Stimulated activated effector memory CD8-positive, alpha-beta T cell treated with anti-CD3 and anti-CD28 coated beads, Interleukin-12 subunit alpha, Interleukin-12 subunit beta, amount 100 ng/mL, for 72 hours (primary cell): ENCODE data around the gene ZNF195.

Experiments used
- ATAC-seq: fragments of 150-1000 bp; cut with Tn5 transposase; 2 replicates; pipeline ENCODE4 v1.10.0; 2021
- DNase-seq, 2 donors: peaks; one replicate each; pipeline ENCODE4 v3.0.0; 2021 to 2022; ENCODE audit warnings: low spot score in 2 of 2
- H3K27ac Mint-ChIP-seq: one replicate; pipeline ENCODE4 v1.8.0; 2022; ENCODE audit warnings: mild to moderate bottlenecking, mixed read lengths
- H3K36me3 Mint-ChIP-seq: one replicate; pipeline ENCODE4 v1.8.0; 2022; ENCODE audit warnings: mild to moderate bottlenecking, mixed read lengths
- H3K4me1 Mint-ChIP-seq: one replicate; pipeline ENCODE4 v1.8.0; 2022; ENCODE audit warnings: mixed read lengths
- H3K4me3 Mint-ChIP-seq: one replicate; pipeline ENCODE4 v1.8.0; 2022; ENCODE audit warnings: mild to moderate bottlenecking, mixed read lengths
- H3K9me3 Mint-ChIP-seq: one replicate; pipeline ENCODE4 v1.8.0; 2022; ENCODE audit warnings: mixed read lengths

The ZNF195 gene

DNA sequence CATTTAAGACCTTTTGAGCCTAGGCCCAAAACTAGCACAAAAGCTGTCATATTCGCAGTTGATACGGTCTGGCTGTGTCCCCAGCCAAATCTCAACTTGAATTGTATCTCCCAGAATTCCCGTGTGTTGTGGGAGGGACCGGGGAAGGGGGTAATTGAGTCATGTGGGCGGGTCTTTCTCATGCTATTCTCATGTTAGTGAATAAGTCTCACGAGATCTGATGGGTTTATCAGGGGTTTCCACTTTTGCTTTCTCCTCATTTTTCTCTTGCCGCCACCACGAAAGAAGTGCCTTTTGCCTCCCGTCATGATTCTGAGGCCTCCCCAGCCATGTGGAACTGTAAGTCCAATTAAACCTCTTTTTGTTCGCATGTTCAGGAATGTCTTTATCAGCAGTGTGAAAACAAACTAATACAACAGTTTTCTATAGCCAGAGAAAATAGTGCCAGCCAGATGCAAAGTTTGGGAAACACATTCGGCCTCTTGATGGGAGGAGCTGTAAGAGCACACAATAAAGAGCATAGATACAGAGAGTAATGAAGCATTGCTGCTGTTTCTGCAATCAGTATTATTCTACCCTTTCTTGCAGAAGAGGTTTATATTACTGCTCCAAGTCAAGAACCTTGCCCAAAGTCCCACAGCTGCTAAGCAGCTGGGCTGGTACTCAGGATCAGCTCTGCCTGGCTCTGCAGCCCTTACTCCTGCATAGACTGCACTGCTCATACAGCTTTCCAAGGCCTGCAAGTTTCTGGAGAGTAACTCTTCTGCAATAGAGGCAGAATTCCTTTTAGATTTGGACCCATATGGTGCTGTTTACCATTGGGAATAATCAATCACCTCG, 2.0 kb upstream of the ZNF195 start:
- DNase-seq, result peak in 1 of 2 donors; percentile 34
- ATAC-seq, result no peak
- no peak overlapping the region for H3K4me3 Mint-ChIP-seq

DNA sequence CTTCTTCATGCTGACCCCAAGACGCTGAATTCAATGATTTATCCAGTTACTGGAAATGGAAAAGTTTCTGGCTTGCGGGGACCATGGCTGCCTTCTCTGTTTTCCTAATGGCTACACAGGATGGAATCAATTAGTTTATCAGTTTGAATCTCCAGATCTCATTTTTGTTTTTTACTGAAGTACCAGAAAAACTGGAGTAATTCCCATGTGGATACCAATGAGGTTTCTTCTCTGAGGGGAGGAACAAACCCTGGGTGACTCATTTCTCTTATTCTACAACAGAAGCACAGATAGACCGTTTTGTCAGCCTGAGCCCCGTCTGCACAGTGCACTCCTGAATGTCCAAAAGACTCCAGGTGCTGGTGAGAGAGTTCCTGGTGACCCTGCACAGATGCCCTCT, 3.4 kb downstream of the ZNF195 start:
- no peaks in the 10 kb centered on the region for H3K9me3 Mint-ChIP-seq
- peak overlapping the region; percentile 88 for H3K27ac Mint-ChIP-seq
- DNase-seq (no peak), ATAC-seq (no peak)
- H3K4me1 Mint-ChIP-seq, result peaks cover 45% of the 10 kb centered on the region
- peaks cover 82% of the 10 kb centered on the region for H3K36me3 Mint-ChIP-seq
- H3K4me3 Mint-ChIP-seq, result no peak overlapping the region

More for the DNA sequence above, 2.0 kb upstream of the ZNF195 start:
- H3K36me3 Mint-ChIP-seq, result peaks cover 32% of the 10 kb centered on the region
- no peaks in the 10 kb centered on the region for H3K9me3 Mint-ChIP-seq
- H3K4me1 Mint-ChIP-seq, result peaks cover 27% of the 10 kb centered on the region
- no peak overlapping the region for H3K27ac Mint-ChIP-seq

DNA sequence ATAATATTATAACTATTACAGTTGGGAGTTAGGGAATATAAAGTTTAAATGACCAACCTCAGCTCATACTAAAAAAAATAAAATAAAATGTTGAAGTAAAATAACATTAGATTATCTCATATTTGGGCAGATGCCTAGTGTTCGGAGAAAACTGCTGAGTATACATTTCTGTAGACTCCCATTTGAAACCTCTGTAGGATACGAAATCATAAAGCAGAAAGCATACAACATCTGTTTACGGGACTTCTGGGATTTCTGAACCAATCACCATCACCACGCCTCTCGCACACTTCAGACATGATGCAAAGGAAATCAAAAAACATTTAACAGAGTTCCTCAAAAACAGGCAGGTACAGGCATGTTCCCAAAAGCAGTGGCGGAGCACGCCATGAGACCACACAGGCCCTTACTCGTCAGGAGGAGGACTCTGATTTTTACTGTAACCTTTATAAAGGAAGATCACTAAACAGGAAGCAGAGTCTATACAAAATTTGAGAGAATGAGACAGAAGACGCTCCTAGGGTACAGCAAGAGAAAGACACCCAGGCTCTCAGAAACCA, 8.6 kb downstream of the ZNF195 start:
- Mint-ChIP-seq H3K27ac (peak overlapping the region; percentile 64), H3K4me3 (no peak overlapping the region), H3K36me3 (peaks cover 96% of the 10 kb centered on the region), H3K4me1 (peaks cover 13% of the 10 kb centered on the region), H3K9me3 (peaks cover 6% of the 10 kb centered on the region)
- DNase-seq (no peak), ATAC-seq (no peak)

DNA sequence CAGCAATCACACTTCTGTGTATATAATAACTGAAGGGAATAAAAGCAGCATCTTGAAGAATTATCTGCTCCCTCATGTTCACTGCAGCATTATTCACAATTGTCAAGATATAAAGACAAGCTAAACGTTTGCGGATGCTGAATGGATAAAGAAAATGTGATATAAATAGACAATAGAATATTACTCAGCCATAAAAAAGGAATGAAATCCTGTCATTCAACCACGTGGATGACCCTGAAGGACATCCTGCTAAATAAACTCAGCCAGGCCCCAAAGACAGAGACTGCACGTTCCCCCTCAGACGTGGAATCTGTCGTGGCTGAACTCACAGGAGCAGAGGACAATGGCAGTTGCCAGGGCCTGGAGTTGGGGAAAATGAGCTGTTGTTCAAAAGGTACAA, 9.6 kb downstream of the ZNF195 start:
- Mint-ChIP-seq H3K27ac (no peak overlapping the region), H3K9me3 (peaks cover 14% of the 10 kb centered on the region), H3K36me3 (peaks cover 99% of the 10 kb centered on the region), H3K4me1 (peaks cover 9% of the 10 kb centered on the region), H3K4me3 (no peak overlapping the region)
- ATAC-seq, result no peak
- no peak for DNase-seq

DNA sequence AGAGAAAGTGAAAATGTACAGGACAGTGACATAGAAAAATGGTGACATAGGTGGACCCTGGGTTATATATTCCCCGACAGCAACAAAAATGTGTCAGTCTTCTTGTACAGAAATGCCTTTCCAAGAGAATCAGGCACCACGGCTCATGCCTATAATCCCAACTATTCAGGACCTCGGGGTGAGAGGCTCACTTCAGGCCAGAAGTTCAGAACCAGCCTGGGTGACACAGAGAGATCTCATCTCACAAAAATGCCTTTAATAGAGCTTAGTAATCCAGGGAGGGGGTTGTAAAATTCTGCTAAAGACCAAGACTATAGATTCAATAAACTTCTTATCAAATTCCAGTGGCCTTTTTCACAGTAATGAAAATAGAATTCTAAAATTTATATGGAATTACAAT, 10.7 kb downstream of the ZNF195 start:
- no peak for DNase-seq
- ATAC-seq, result no peak
- Mint-ChIP-seq H3K4me3 (no peak overlapping the region), H3K4me1 (no peaks in the 10 kb centered on the region), H3K36me3 (peaks cover 100% of the 10 kb centered on the region), H3K27ac (no peak overlapping the region), H3K9me3 (peaks cover 18% of the 10 kb centered on the region)

DNA sequence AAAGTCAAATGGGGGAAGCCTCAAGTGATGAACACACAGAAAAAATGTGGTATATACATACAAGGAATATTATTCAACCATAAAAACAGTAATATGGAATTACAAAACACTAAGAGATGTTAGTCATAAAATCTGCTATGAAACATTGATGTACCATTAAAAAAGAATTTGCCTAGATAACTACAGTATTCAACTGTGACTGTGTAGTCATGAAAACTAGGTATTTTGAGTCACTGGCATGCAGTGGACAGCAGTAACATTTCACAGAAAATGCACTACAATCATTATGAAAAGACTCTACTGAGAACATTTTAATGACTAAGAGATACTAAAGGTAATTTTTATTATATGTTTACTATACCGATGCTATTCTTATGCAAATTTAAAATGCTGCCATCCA, 11.7 kb downstream of the ZNF195 start:
- Mint-ChIP-seq H3K4me3 (no peak overlapping the region), H3K4me1 (no peaks in the 10 kb centered on the region), H3K9me3 (peaks cover 26% of the 10 kb centered on the region), H3K36me3 (peaks cover 100% of the 10 kb centered on the region), H3K27ac (no peak overlapping the region)
- ATAC-seq (no peak), DNase-seq (no peak)

DNA sequence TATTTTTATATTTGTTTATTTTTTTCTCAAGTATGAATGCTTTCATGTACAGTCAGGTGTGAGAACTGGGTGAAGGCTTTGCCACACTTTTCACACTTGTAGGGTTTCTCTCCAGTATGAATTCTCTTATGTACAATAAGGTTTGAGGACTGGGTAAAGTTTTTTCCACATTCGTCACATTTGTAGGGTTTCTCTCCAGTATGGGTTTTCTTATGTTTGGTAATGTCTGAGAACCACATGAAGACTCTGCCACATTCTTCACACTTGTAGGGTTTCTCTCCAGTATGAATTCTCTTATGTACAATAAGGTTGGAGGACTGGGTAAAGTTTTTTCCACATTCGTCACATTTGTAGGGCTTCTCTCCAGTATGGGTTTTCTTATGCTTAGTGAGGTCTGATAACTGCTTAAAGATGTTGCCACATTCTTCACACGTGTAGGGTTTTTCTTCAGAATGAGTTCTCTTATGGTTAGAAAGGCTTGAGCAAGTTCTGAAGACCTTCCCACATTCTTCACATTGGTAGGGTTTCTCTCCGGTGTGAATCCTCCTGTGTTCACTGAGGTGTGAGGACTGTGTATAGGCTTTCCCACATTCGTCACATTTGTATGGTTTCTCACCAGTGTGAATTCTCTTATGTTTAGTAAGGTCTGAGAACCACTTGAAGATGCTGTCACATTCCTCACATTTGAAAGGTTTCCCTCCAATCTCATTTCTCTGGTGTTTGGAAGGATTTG, 19.7 kb downstream of the ZNF195 start:
- H3K36me3 Mint-ChIP-seq, result peaks cover 78% of the 10 kb centered on the region
- H3K4me3 Mint-ChIP-seq, result no peak overlapping the region
- ATAC-seq (no peak), DNase-seq (peak in 1 of 2 donors; percentile 34)
- H3K9me3 Mint-ChIP-seq, result peaks cover 34% of the 10 kb centered on the region
- no peaks in the 10 kb centered on the region for H3K4me1 Mint-ChIP-seq
- no peak overlapping the region for H3K27ac Mint-ChIP-seq

DNA sequence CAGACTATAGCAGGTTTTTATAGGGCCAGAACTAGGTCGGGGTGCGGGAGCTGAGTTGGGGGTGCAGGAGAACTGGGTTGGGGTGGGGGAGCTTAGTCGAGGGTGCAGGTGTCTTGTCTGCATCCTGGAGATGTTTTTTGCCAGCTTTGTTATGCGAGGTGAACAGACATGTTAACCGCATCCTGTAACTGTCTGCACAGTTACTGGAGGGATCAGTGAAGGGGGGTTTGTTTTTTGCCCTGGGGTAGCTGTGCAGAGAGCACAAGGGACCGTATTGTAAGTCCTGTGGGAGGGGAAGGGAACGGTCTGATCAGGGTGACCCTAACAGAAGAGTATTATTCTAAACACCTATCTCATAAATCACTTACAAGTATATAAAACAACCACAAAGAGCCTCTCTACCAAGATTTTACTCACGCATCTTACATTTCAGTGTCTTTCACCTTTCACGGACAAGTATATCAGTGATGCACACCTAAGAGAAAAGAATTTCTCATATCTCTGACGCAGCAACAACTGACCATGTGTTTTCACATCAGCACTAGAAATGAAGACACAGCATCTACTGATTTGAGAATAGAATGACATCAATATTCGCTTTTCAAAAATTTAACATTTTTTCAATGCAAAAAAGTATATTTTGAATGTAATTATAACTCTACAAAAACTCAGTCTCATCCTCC, 20.8 kb downstream of the ZNF195 start:
- no peak overlapping the region for H3K27ac Mint-ChIP-seq
- H3K36me3 Mint-ChIP-seq, result peaks cover 67% of the 10 kb centered on the region
- no peaks in the 10 kb centered on the region for H3K4me1 Mint-ChIP-seq
- DNase-seq, result peak in 1 of 2 donors; percentile 23
- no peak for ATAC-seq
- no peak overlapping the region for H3K4me3 Mint-ChIP-seq
- peaks cover 30% of the 10 kb centered on the region for H3K9me3 Mint-ChIP-seq

DNA sequence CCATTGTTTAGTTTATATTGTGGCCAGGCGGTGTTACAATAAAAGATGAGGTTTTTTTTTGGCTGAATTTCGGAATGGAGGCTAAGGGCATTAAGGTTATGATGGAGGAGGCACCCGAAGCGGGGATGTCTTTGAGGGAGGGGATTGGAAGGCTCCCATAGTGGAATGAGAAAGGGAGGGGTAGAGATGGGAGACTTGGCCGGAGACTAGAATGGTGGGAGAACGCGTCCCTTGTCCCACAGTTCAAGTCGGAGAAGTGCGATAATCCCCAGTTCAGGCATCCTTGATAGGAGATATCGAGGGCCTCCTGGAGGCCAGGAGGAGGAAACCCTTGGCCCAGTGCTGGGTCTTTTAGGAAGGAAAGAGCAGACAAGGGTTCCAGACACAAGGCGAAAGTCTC, 21.6 kb downstream of the ZNF195 start:
- no peak overlapping the region for H3K4me3 Mint-ChIP-seq
- H3K27ac Mint-ChIP-seq, result no peak overlapping the region
- ATAC-seq (no peak), DNase-seq (peak in 1 of 2 donors; percentile 32)
- H3K9me3 Mint-ChIP-seq, result peaks cover 23% of the 10 kb centered on the region
- H3K4me1 Mint-ChIP-seq, result no peaks in the 10 kb centered on the region
- peaks cover 59% of the 10 kb centered on the region for H3K36me3 Mint-ChIP-seq

DNA sequence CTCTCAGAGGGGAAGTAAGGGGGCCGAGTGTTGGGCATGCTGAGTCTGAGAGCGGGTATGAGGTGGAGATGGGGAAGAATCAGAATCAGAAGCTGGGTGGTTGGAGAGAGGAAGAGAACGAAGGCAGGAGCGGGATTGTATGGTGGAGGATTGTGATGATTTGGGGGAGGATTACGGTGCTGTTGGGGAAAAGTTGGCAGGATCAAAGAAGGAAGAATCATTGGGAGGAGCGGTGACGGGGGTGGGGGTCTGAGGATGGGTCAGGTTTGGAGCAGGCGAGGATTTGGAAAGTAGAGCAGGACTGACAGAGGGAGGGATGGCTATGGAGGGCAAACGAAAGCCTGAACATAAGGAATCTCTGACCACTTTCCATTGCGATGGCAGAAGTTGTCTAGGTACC, 22.1 kb downstream of the ZNF195 start:
- Mint-ChIP-seq H3K4me1 (no peaks in the 10 kb centered on the region), H3K36me3 (peaks cover 54% of the 10 kb centered on the region), H3K4me3 (no peak overlapping the region), H3K27ac (peak overlapping the region; percentile 3), H3K9me3 (peaks cover 21% of the 10 kb centered on the region)
- no peak for ATAC-seq
- DNase-seq, result peak in 1 of 2 donors; percentile 23

DNA sequence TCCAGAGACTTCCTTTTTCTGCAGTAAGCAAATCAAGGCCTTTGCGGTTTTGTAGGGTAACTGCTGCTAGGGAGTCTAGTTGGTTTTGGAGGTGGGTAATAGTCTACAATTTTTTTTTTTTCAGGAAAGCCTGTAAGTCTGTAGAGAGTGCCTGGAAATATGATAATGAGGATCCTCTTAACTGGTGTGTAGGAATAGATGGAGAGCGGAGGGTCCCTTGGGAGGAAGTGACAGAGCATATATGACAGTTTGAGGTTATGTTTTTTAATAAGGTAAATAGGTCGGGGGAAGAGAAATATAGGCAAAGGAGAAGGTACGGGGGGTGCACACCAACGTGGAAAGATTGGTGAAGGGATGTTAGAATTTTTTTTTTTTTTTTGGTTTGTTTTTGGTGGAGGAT, 25.9 kb downstream of the ZNF195 start:
- H3K4me3 Mint-ChIP-seq, result no peak overlapping the region
- no peaks in the 10 kb centered on the region for H3K4me1 Mint-ChIP-seq
- H3K36me3 Mint-ChIP-seq, result peaks cover 17% of the 10 kb centered on the region
- ATAC-seq (no peak), DNase-seq (no peak)
- no peak overlapping the region for H3K27ac Mint-ChIP-seq
- peaks cover 14% of the 10 kb centered on the region for H3K9me3 Mint-ChIP-seq

DNA sequence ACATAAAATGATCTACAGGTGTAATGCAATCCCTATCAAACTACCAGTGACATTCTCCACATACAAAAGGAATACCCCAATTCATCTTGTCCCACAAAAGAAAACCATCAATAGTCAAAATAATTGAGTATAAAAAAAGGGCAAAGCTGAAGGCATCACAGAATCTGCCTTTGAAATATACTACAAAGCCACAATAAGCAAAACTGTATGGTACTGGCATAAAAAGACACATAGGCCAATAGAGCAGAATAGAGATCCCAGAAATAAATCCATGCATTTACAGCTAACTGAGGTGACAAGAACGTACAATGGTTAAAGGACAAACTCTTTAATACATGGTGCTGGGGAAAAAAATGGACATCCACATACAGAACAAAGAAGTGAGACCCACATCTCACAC, 31.8 kb downstream of the ZNF195 start:
- ATAC-seq (no peak), DNase-seq (no peak)
- Mint-ChIP-seq H3K27ac (no peak overlapping the region), H3K9me3 (peaks cover 5% of the 10 kb centered on the region), H3K4me1 (no peaks in the 10 kb centered on the region), H3K4me3 (no peak overlapping the region), H3K36me3 (no peaks in the 10 kb centered on the region)

DNA sequence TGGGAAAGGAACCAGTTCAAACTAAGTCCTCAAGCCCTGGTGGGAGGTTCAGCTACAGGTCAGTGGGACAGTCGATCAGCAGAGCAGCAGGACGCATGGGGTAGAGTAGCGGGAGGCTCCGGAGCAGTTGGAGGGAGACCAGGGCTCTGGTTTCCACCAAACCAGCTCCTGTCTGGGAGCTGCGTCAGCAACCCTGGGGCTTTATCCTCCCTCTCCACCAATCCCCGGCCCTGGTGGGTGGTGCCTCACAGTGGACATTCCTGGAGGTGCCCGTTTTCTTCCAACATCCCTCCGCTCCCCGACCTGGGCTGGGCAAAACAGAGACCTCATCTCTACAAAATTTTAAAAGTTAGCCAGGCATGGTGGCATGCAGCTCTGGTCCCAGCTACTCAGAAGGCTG, 32.4 kb downstream of the ZNF195 start:
- Mint-ChIP-seq H3K9me3 (peaks cover 5% of the 10 kb centered on the region), H3K27ac (no peak overlapping the region), H3K4me3 (no peak overlapping the region), H3K36me3 (no peaks in the 10 kb centered on the region), H3K4me1 (no peaks in the 10 kb centered on the region)
- ATAC-seq (no peak), DNase-seq (no peak)

DNA sequence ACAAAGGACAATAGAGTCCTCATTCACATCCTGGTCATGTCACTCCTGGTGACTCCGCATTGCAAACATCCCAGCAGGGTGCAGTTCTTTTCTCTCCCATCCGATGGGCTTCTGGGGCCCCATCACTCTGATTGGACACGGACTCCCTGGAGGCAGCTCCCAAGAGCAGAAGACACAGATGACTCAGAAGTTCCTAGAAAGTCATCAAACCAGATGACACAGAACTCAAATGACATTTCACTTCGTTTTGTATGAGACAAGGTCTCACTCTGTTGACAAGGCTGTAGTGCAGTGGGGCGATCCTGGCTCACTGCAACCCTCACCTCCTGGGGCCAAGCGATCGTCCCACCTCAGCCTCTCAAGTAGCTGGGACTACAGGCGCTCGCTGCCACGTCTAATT, 33.2 kb downstream of the ZNF195 start:
- no peak for DNase-seq

More for the DNA sequence above, 33.2 kb downstream of the ZNF195 start:
- ATAC-seq, result peak; percentile 40
- no peak overlapping the region for H3K4me3 Mint-ChIP-seq
- H3K4me1 Mint-ChIP-seq, result no peaks in the 10 kb centered on the region
- H3K36me3 Mint-ChIP-seq, result no peaks in the 10 kb centered on the region
- peaks cover 5% of the 10 kb centered on the region for H3K9me3 Mint-ChIP-seq
- H3K27ac Mint-ChIP-seq, result no peak overlapping the region
